HG02884 (cell line): Measurements from ENCODE around the gene C2CD4C.
"Not testable (repeated sequence)": the region's sequence is repeated elsewhere in the genome, so short reads cannot be mapped to it uniquely, and the experiment has no call there.

Experiments used
- ATAC-seq: cut with Tn5 transposase; IDR thresholded peaks from one replicate; pipeline ENCODE4 v1.9.1; 2021; ENCODE audit warnings: mild to moderate bottlenecking, moderate library complexity; ENCODE audit not compliant: unreplicated experiment

C2CD4C gene

DNA sequence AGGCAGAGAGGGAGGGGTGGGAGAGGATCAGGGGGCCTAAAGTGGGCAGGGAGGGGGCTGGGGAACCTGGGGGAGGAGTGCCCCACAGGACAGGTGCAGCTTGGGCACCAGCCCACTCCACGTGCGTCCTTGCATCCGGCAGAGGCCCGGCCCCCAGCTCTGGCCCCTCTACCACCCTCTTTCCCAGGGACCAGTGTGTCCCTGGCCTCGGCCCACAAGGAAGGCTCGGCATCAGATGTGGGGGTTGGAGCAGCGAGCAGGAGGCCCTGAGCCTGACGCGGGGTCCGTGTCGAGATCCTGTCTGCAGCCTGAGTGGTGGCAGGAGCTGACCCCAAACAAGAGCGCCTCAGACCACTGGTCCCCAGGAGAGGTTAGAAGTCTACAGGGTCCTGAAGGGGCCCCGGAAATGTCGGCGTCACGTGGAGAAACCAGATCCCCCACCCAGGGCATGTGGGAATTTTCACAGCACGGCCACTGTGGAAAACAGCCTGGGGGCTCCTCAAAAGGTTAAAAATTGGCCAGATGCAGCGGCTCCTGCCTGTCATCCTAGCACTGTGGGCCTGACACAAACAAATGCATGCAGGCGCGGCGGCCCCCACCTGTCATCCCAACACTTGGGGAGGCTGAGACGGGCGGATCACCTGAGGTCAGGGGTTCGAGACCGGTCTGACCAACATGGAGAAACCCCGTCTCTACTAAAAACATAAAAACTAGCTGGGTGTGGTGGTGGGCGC lies 30.4 kb upstream of the C2CD4C start:
- no peak for ATAC-seq

DNA sequence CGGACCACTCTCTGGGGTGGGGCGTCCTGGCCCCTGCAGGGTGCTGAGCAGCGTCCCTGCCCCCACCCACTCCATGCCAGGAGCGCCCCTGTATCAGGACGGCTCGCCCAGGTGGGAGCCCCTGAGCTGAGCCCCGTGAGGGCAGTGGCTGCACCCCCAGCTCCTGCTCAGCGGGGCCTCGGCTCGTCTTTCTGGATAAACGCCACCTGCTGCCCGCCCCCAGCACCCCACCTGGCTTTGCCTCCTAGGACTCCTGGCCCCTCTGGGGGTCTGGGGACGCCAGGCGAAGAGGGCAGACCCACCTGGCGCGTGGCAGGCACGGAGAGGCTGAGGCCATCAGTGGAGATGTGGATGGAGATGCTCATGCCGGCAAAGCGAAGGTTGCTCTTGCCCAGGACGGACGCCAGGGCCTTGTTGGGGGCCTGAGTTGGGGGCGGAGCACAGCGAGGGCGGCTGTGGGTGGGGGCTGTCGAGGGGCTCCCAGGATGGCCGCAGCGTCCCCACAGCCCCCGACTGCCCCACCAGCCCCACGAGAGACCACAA lies 29.5 kb upstream of the C2CD4C start:
- no peak for ATAC-seq

DNA sequence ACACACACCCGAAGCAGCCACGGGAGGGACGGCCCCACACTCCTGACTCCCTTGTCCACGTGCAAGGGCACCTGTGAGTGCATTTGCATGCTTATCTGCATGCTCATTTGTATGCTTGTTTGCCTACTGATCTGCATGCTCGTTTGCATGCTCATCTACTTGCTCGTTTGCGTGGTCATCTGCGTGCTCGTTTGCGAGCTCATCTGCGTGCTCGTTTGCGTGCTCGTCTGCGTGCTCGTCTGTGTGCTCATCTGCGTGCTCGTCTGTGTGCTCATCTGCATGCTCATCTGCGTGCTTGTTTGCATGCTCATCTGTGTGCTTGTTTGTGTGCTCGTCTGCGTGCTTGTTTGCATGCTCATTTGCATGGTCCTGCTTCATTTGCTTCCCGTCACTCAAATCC lies 28.1 kb upstream of the C2CD4C start:
- no peak for ATAC-seq

DNA sequence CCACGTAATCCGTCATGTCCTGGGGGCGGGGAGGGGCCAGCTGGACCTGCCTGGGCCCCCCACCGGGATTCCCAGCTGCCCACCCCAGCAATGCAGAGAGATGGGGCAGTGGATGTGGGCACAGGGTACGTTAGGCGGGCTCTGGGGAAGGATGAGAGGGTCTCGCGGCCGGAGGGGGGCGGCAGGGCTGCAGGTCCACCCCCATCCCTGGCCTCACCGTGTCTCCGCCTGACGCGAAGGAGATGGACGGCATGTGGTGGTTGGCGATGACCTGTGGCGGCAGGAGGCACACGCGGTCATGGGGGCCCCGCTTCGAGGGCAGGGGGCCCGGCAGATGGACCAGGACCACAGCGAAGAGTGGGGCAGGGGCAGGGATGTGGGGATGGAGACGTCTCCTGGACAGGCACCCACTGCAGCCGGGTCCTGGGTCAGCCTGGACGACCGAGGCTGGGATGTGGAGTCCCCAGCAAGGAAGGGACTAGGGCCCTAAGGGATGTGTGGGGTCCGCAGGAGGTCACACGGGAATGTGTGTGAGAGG lies 27.5 kb upstream of the C2CD4C start:
- no peak for ATAC-seq

DNA sequence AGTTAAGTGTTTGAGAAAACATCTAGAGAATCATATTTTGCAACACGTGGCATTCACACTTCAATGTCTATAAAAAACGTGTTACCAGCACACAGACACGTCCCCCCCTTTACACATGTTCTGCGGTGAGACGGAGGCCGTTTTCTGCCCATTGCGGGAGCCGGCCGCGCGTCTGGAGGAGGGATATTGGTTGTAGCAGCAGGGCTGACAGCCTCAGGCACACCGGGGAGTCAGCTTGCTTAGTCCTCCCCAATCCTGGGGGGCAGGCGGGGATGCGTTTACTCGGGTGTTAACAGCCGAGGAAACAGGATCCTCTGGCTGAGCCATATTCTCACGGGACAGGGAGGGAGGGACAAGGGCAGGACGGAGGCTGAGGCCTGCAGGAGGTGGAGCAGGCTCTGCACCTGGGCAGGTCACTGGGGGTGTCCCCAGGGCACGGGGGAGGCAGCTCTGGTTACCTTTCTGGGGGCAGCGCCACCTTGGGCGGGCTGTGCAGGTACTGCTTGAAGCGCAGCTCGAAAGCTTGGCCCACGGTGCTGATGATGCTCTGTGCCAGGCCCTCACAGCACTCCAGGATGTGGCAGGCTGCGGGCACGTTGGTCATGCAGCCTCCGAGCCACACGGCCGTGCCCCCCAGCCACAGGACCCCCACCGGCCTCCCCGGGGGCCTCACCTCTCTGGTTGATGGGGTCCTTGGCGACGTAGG lies 26.9 kb upstream of the C2CD4C start:
- no peak for ATAC-seq

DNA sequence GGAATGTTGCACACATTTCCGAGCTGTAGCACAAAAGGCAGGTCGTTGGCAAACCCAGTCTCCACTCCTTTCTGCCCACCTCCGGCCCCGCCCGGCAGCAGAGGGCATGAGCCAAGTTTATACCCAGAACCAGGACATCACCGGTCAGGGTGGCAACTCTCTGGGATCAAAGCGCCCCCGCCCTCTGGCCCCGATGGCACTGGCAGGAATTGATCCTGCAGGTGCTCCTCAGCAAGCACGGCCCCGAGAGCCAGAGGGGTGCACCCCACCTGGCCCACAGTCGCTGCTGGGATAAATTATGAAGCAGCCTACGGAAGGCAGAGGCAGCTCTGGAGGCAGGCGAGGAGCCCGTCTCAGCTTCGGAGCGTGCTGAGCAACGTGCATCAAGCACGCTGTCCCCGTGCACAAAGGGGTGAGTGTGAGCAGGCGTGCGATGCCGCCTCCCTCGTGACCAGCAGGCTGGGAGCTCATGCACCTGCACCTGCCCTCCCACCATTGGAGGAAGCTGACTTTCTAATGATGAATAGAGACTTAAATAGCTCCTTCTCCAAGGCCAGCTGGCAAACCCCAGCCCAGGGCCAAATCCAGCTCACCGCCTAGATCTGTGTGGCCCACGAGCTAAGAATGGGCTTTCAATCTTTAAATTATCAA lies 26.2 kb upstream of the C2CD4C start:
- no peak for ATAC-seq

DNA sequence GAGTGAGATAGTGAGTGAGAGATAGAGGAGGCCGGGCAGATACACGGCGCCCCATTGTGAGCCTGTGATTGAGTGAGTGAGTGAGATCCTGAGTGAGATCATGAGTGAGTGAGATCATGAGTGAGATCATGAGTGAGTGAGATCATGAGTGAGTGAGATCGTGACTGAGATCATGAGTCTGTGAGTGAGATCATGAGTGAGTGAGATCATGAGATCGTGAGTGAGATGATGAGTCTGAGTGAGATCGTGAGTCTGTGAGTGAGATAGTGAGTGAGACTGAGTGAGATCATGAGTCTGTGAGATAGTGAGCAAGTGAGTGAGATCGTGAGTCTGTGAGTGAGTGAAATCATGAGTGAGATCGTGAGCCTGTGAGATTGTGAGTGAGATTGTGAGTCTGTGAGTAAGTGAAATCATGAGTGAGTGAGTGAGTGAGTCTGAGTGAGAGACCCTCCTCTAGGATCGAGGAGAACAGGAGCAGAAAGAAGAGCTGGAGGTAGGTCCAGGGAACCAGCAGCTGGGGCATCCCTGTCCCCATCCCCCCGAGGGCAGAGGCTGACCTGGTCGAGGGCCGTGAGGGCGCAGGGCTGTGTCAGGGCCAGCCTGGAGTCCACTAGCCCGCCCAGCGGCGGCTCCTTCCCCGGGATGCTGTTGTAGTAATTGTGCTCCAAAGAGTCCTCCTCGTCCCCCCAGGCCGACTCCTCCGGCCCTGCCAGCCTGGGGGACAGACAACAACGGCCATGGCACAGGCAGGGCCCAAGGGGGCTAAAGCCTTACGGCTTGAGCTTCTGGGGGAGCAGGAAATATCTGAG lies 25.4 kb upstream of the C2CD4C start:
- no peak for ATAC-seq

DNA sequence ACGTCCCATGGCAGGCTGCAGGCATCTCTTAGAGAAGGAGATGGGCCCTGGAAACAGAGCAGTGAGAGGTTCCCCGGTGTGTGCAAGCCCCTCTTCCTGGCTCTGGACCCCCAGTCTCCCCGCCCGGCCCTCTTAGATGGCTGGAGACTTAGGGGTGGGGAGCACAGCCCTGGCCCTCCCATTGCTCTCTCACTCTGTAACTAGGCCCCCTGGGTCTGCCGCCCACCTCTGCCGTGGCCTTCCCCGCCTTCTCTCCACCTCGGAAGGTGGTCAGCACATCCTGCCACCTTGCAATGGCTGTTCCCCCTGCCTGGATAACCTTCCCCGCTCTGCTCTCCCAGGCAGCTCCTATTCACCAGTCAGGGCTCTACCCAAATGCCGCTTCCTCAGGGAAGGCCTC lies 21.8 kb upstream of the C2CD4C start:
- no peak for ATAC-seq

DNA sequence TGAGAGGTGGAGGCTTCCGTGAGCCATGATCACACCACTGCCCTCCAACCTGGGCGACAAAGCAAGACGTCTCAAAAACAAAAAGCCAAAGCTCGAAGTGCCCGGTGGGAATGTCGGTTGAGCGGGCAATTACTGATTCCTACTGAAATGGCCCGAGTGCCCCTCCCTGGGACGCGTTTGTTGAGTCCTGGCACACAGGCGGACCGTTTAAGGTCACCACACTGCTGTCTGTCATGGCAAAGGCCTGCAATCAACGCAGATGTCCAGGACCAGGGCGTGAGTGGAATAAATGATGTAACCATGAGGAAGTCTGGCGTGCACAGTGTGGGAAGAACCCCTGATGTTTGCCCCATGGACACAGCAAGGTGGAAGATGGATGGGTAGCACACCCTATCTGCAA lies 19.2 kb upstream of the C2CD4C start:
- ATAC-seq, result no peak

DNA sequence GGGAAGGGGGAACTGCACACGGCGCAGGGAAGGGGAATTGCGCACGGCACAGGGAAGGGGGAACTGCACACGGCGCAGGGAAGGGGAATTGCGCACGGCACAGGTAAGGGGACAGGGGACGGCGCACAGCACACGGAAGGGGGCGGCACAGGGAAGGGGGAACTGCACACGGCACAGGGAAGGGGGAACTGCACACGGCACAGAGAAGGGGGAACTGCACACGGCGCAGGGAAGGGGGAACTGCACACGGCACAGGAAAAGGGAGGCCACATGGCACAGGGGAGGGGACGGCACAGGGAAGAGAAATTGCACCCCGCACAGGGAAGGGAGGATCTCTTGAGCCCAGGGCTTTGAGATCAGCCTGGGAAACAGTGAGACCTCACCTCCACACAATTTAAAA lies 18.7 kb upstream of the C2CD4C start:
- not testable (repeated sequence) for ATAC-seq

DNA sequence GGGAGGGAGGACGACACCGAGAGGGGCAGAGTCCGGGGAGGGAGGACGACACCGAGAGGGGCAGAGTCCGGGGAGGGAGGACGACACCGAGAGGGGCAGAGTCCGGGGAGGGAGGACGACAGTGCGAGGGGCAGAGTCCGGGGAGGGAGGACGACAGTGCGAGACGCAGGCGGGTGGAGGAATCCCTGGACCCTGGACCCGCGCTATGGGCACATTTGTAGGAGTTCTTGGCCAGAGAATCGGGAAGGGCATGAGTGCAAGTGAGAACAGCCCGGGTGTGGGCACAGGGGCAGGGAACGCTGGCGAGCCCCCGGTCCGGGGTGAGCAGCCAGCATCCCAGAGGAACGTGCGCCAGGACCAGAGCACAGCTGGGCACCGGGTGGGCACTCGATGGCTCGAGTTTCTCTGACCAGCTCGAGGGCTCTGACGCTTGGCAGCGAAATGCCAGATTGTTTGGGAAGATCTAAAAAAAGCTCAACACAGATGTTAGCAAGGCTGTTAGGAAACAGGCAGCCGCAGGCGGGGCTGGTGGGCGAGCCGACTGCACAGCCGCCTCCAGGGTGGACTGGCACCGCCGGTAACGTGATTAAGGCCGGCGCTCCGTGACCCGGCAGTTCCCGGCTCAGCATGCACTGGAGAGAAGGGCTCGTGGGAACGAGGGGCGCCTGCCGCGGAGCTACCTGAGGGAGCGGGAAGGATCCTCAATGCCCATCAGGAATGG lies 17.9 kb upstream of the C2CD4C start:
- no peak for ATAC-seq

DNA sequence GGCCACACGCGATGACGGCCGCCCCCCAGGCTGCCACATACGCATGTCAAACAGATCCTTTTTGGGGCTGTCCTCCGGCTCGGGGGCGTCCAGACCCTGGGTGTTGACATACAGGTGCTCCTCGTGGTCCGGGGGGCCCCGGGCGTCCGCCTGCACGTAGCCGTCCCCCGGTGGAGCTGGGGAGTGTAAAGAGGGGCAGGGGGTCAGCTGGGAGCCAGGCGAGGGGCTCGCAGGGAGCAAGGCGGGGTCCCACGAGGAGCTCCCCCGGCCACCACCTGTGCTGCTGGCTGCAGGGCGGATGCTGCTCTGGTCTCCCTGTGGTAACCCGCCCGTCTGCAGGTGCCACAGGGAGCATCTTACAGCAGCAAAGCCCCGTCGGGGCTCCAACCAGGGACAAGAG lies 16.1 kb upstream of the C2CD4C start:
- no peak for ATAC-seq

DNA sequence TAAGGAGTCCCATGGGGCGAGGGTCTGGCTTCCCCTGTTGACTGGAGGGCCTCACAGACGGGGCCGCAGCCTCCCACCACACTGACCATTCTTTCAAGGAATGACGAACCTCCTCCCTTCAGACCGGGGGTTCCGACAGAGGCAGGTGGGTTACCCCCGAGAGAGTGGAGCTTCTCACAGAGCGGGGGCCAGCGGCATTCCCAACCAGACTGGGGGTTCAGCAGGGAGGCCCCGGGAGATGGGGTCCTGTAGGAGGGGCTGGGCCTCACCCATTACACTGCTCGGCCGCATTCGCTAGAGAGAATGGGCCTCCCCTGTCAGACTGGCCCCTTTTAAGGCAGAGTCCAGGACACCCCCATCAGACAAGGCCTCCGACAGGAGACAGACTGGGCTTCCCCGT lies 15.6 kb upstream of the C2CD4C start:
- no peak for ATAC-seq

DNA sequence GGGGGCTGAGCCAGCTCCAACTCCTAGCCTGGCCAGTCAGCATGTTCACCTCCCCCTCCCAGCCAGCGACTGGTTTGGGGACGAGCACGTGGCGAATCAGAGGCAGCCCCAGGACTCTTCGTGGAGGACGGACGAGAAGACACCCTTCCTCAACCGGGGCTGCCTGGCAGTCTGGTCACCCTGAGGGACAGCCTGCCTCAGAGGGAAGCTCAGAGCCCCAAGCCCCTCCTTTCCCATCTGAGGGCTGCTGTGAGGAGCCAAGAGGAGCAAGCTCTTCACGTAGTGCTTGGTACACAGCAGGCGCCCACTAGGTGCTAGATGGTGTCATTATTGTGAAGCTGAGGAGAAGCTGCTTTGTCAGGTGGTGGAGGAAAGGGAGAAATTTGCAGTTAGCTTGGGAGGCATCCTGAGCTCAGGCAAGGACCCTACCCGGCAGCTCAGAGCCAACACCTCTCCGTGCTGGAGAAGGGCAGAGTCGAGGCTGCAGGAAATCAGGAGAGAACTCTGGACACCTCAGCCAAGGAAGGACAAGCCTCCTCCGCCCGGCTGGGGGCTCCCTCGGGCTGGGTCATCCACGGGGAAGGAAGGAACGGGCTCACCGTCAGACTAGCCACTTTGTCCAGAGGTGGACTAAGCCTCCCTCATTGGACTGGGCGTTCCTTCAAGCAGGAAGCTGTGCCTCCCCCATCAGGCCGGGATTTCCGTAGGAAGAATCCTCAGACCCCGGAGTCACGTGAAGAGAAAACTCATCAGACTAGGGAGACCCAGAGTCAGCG lies 14.9 kb upstream of the C2CD4C start:
- no peak for ATAC-seq

DNA sequence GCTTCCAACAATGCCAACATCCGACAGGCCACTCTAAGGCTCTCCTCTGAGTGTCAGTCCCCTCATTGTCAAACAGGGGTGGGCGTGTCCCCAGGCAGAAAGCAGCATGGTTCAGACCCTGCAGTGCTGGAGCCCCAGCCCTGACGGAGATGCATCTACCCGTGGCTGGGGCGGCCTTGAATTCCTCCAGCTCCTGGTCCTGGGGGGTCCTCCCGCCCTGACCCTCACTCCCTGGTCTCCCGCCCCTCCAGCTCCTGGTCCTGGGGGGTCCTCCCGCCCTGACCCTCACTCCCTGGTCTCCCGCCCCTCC lies 13.9 kb upstream of the C2CD4C start:
- ATAC-seq, result not testable (repeated sequence)

DNA sequence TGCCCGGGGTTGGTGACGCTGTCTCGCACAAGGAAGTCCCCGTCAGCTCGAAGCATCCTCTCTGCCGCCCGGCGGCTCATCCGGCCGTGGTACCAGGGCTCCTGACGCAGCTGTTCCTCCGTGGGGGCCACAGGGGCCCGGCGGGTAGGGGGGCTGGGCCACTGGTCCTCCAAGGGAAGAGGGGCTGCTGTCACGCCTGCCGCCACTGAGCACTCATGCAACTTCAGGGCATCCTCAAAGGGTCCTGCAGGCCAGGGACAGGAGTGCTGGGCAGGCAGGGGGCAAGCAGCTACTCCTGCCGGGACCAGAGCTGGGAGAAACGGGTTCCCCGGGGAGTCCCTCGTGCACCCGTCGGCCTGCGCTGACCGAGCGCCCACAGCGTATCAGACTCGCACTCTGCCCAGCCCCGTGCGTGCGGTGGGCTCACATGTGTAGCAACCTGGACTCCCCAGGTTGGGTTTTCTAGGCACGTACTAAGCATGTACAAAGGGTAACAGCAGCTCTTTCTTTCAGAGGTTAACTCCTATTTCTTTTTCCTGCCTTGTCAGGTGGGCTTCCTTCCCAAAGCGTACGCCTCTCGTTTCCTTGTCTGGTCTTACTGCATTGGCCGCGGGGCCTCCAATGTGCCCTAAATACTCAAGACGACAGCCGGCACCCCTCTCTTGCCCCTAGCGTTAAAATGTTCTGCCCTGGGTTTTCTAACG lies 13.4 kb upstream of the C2CD4C start:
- ATAC-seq, result no peak

DNA sequence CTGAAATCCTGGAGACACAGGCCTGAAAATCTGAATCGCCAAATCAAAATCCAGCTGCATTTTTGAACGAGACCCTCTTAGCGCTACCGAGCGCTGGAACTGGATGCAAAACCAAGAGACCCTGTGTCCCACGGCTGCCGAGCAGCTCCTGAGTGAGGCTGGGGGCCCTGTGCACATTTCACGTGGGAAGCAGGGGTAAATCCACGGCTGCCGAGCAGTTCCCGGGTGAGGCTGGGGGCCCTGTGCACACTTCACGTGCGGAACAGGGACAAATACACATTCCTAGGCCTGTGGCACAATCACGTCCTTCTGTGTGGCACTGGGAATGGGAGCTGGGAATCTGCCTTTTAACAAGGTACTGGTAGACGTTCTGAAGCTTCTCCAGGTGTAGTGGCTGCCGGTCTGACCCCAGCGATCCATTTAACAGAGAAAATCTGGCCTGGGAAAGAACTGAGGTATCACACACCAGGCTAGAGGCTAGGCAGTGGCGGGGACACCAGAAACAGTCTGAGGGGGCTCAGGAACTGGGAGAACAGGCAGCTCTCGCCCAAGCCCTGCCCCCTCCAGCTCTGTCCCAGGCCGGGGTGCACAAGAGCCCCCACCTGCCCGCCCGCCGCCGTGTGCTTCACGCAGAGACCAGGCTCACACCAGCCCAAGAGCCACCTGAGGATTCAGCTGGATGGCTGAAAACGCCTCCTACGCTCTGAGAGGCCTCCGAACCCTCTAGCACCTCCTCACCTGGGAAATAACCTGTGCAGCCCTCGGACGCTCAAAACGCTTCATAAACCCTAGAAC lies 11.0 kb upstream of the C2CD4C start:
- ATAC-seq, result no peak
